SK-N-SH treated with all-trans-retinoic acid at 6 μM for 48 hours (cell line): ENCODE results near the gene ARHGAP15.

Experiments
- BACH2 ChIP-seq: fragments of 250-450 bp; sonication (Bioruptor Pico); IDR thresholded peaks from 2 replicates; pipeline ENCODE4 v1.9.0; 2021; ENCODE audit warnings: mild to moderate bottlenecking, borderline replicate concordance
- CREB5 ChIP-seq: fragments of 250-450 bp; sonication (Bioruptor Pico); IDR thresholded peaks from 2 replicates; pipeline ENCODE4 v1.5.1; 2020; ENCODE audit warnings: low read depth, mild to moderate bottlenecking, moderate library complexity
- CSDC2 ChIP-seq: fragments of 250-450 bp; sonication (Bioruptor Pico); IDR thresholded peaks from 2 replicates; pipeline ENCODE4 v1.5.0; 2020; ENCODE audit warnings: mild to moderate bottlenecking, moderate library complexity
- ESRRG ChIP-seq: fragments of 250-450 bp; sonication (Bioruptor Pico); IDR thresholded peaks from 2 replicates; pipeline ENCODE4 v1.6.1; 2021; ENCODE audit warnings: mild to moderate bottlenecking
- OSR1 ChIP-seq: fragments of 250-450 bp; sonication (Bioruptor Pico); IDR thresholded peaks from 2 replicates; pipeline ENCODE4 v1.8.0; 2022; ENCODE audit warnings: moderate library complexity, mild to moderate bottlenecking, inconsistent platforms
- PATZ1 ChIP-seq: fragments of 250-450 bp; sonication (Bioruptor Pico); IDR thresholded peaks from 2 replicates; pipeline ENCODE4 v1.8.0; 2020; ENCODE audit warnings: mild to moderate bottlenecking, moderate library complexity, borderline replicate concordance
- PPARA ChIP-seq: fragments of 250-450 bp; sonication (Bioruptor Pico); IDR thresholded peaks from 2 replicates; pipeline ENCODE4 v1.5.0; 2020; ENCODE audit warnings: mild to moderate bottlenecking, borderline replicate concordance
- RARB ChIP-seq: fragments of 250-450 bp; sonication (Bioruptor Pico); IDR thresholded peaks from 2 replicates; pipeline ENCODE4 v1.8.0; 2021; ENCODE audit warnings: mild to moderate bottlenecking, moderate library complexity
- TOX ChIP-seq: fragments of 250-450 bp; sonication (Bioruptor Pico); IDR thresholded peaks from 2 replicates; pipeline ENCODE4 v1.8.0; 2021; ENCODE audit warnings: mild to moderate bottlenecking, moderate library complexity, borderline replicate concordance
- TSHZ2 ChIP-seq: fragments of 250-450 bp; sonication (Bioruptor Pico); IDR thresholded peaks from 2 replicates; pipeline ENCODE4 v1.5.0; 2020; ENCODE audit warnings: mild to moderate bottlenecking, moderate library complexity
- ZC3H10 ChIP-seq: fragments of 250-450 bp; sonication (Bioruptor Pico); IDR thresholded peaks from 2 replicates; pipeline ENCODE4 v1.5.1; 2021; ENCODE audit warnings: mild to moderate bottlenecking, moderate library complexity
- ZFP30 ChIP-seq: fragments of 450-650 bp; formaldehyde crosslinking; IDR thresholded peaks from 2 replicates; pipeline ENCODE4 v1.5.0; 2022; ENCODE audit warnings: mild to moderate bottlenecking, moderate library complexity
- ZNF70 ChIP-seq: fragments of 450-650 bp; formaldehyde crosslinking; IDR thresholded peaks from 2 replicates; pipeline ENCODE4 v1.5.0; 2020; ENCODE audit warnings: mild to moderate bottlenecking, moderate library complexity

- no peak for TF ChIP-seq PPARA (CRISPR knock-in tag)
- no peak for TF ChIP-seq ESRRG (CRISPR knock-in tag)
- TF ChIP-seq TSHZ2 (CRISPR knock-in tag): 0 out of 2 replicates have a peak, but pooled peaks have one; percentile 23
- no peak for TF ChIP-seq OSR1
- no peak for TF ChIP-seq ZNF70
- no peak for TF ChIP-seq TOX (CRISPR knock-in tag)
- TF ChIP-seq ZC3H10 (CRISPR knock-in tag): no peak
- TF ChIP-seq RARB: no peak
- no peak for TF ChIP-seq ZFP30 (CRISPR knock-in tag)
- no peak for TF ChIP-seq BACH2 (CRISPR knock-in tag)
- no peak for TF ChIP-seq CREB5
- TF ChIP-seq PATZ1 (CRISPR knock-in tag): no peak
- TF ChIP-seq CSDC2 (CRISPR knock-in tag): no peak
Measured at GRCh38 chr2:143686585-143687164, 557.5 kb downstream of the ARHGAP15 start.
